OCI-LY7 (cell line): ENCODE results near the gene TRDN. TPM values are rescaled to one million over a fixed set of nuclear protein-coding genes. Genes with fewer than 3 reads are reported as not detected.

Experiments
- BruUV-seq: library from RNA; stranded (reverse); fragments of 400-500 nt; replicated peaks from 2 replicates; lab custom pipeline; 2021; lab: Mats Ljungman, UMichigan
- CTCF ChIA-PET: fragments of 300-600 bp; sonication (Branson Sonifier 250); formaldehyde crosslinking; loops from one replicate; lab custom pipeline; 2022; ENCODE audit warnings: antibody characterized with exemption; ENCODE audit not compliant: unreplicated experiment; lab: Charles Lee
- POLR2A ChIA-PET: fragments of 300-600 bp; sonication (Branson Sonifier 250); formaldehyde crosslinking; loops from one replicate; lab custom pipeline; 2022; ENCODE audit warnings: antibody characterized with exemption; lab: Charles Lee
- DNase-seq: peaks from one replicate; pipeline ENCODE4 v3.0.0-alpha.2; 2015; ENCODE audit warnings: low spot score
- H2AFZ ChIP-seq: fragments of 200-600 bp; sonication (generic), shearing (Covaris generic); 2 replicates; pipeline ENCODE4 v1.6.1; 2014; ENCODE audit warnings: mild to moderate bottlenecking, antibody characterized with exemption, low read length, moderate library complexity
- H3K27ac ChIP-seq: fragments of 200-600 bp; sonication (generic); 2 replicates; pipeline ENCODE4 v1.5.1; 2014; ENCODE audit warnings: mixed run types, low read depth, mild to moderate bottlenecking, moderate library complexity, low read length, inconsistent platforms; ENCODE audit not compliant: poor library complexity, severe bottlenecking
- H3K36me3 ChIP-seq: fragments of 200-600 bp; sonication (generic); 2 replicates; pipeline ENCODE4 v1.6.1; 2014; ENCODE audit warnings: mild to moderate bottlenecking, antibody characterized with exemption, low read length, moderate library complexity, mixed read lengths; ENCODE audit not compliant: insufficient read depth
- H3K4me1 ChIP-seq: fragments of 200-600 bp; sonication (generic); 2 replicates; pipeline ENCODE4 v1.5.1; 2014; ENCODE audit warnings: mild to moderate bottlenecking, low read length; ENCODE audit not compliant: insufficient read depth, poor library complexity, severe bottlenecking
- H3K4me2 ChIP-seq: fragments of 200-600 bp; sonication (generic); 2 replicates; pipeline ENCODE4 v1.6.1; 2014; ENCODE audit warnings: mild to moderate bottlenecking, low read length
- H3K4me3 ChIP-seq: fragments of 200-600 bp; sonication (generic); 2 replicates; pipeline ENCODE4 v1.5.1; 2014; ENCODE audit warnings: mild to moderate bottlenecking, low read depth, low read length; ENCODE audit not compliant: poor library complexity, severe bottlenecking
- H3K79me2 ChIP-seq: fragments of 200-600 bp; sonication (generic); 2 replicates; pipeline ENCODE4 v1.6.1; 2016; ENCODE audit warnings: low read depth, mild to moderate bottlenecking, low read length, moderate library complexity, mixed read lengths; ENCODE audit not compliant: insufficient read depth
- H3K9me2 ChIP-seq: fragments of 200-600 bp; sonication (generic); 2 replicates; pipeline ENCODE4 v1.6.1; 2016; ENCODE audit warnings: mild to moderate bottlenecking, low read length, mixed read lengths; ENCODE audit not compliant: insufficient read depth
- H3K9me3 ChIP-seq: fragments of 200-600 bp; sonication (generic); 2 replicates; pipeline ENCODE4 v1.6.1; 2014; ENCODE audit warnings: mild to moderate bottlenecking, mixed run types, low read length, mixed read lengths
- H4K20me1 ChIP-seq: fragments of 200-600 bp; sonication (generic); 2 replicates; pipeline ENCODE4 v1.6.1; 2014; ENCODE audit warnings: mild to moderate bottlenecking, antibody characterized with exemption, low read length, moderate library complexity, mixed read lengths; ENCODE audit not compliant: insufficient read depth
- CTCF ChIP-seq: fragments of 200-600 bp; sonication (generic); conservative IDR thresholded peaks from 2 replicates; pipeline ENCODE4 v1.5.1; 2014; ENCODE audit warnings: mild to moderate bottlenecking, antibody characterized with exemption, low read length, moderate library complexity, mixed read lengths
- EZH2phosphoT487 ChIP-seq: fragments of 200-600 bp; sonication (generic); IDR thresholded peaks from 2 replicates; pipeline ENCODE4 v1.6.1; 2018; ENCODE audit warnings: low read depth, borderline replicate concordance, mild to moderate bottlenecking, mixed run types, antibody characterized with exemption, low read length, moderate library complexity, mixed read lengths
- intact Hi-C: fragments of 100-400 bp; cut with micrococcal nuclease; formaldehyde crosslinking; loops from one replicate; pipeline ENCODE4 v1.10.0; 2022; ENCODE audit not compliant: unreplicated experiment
- total RNA-seq, 2 experiments: library from RNA; depleted of rRNA in 1 of 2; stranded (reverse); fragments of >200 nt in 1 of 2; shearing (Covaris generic) in 1 of 2; gene quantifications; 2 replicates each; pipeline ENCODE4 v1.2.3, GENCODE V29; 2014 to 2022

The TRDN gene
- total RNA-seq, 2 experiments from 2014 or later, result not detected

GRCh38 chr6:123527406-123527805 lies 109.3 kb downstream of the TRDN start:
- Histone ChIP-seq H3K9me2 (no peaks in the 10 kb centered on the region), H2AFZ (no peak overlapping the region), H3K4me2 (no peak overlapping the region), H3K4me1 (no peaks in the 10 kb centered on the region), H3K4me3 (no peak overlapping the region), H3K9me3 (no peaks in the 10 kb centered on the region), H3K36me3 (no peaks in the 10 kb centered on the region), H3K79me2 (no peaks in the 10 kb centered on the region), H3K27ac (no peak overlapping the region), H4K20me1 (no peaks in the 10 kb centered on the region)
- ChIA-PET POLR2A (interaction anchor here (0.7 kb wide), 1 partner anchor 1806 kb away, joined by 3 read pairs; no protein-coding TSS in a partner anchor), CTCF (no interaction called here)
- no peak for DNase-seq
- no TSS peak for BruUV-seq
- intact Hi-C loops, result no loop called here
- TF ChIP-seq EZH2phosphoT487 (no peak), CTCF (no peak)

GRCh38 chr6:123526128-123526527 lies 110.6 kb downstream of the TRDN start:
- Histone ChIP-seq H3K9me2 (no peaks in the 10 kb centered on the region), H3K4me2 (no peak overlapping the region), H3K27ac (no peak overlapping the region), H2AFZ (no peak overlapping the region), H3K36me3 (no peaks in the 10 kb centered on the region), H3K4me1 (no peaks in the 10 kb centered on the region), H3K4me3 (no peak overlapping the region), H3K79me2 (no peaks in the 10 kb centered on the region), H3K9me3 (no peaks in the 10 kb centered on the region), H4K20me1 (no peaks in the 10 kb centered on the region)
- intact Hi-C loops, result no loop called here
- POLR2A ChIA-PET, result no interaction called here
- TF ChIP-seq CTCF (no peak), EZH2phosphoT487 (no peak)
- CTCF ChIA-PET, result no interaction called here
- no TSS peak for BruUV-seq
- DNase-seq, result no peak

GRCh38 chr6:123524781-123525180 lies 112.0 kb downstream of the TRDN start:
- H3K4me2 ChIP-seq, result no peak overlapping the region
- no peaks in the 10 kb centered on the region for H3K9me2 ChIP-seq
- H3K9me3 ChIP-seq, result no peaks in the 10 kb centered on the region
- no peak for TF ChIP-seq EZH2phosphoT487
- no peak for TF ChIP-seq CTCF
- H3K79me2 ChIP-seq, result no peaks in the 10 kb centered on the region
- POLR2A ChIA-PET, result no interaction called here
- intact Hi-C loops, result no loop called here
- CTCF ChIA-PET, result no interaction called here
- no peaks in the 10 kb centered on the region for H3K36me3 ChIP-seq
- H3K27ac ChIP-seq, result no peak overlapping the region
- H2AFZ ChIP-seq, result no peak overlapping the region
- no peak for DNase-seq
- no peaks in the 10 kb centered on the region for H3K4me1 ChIP-seq
- no peaks in the 10 kb centered on the region for H4K20me1 ChIP-seq
- no TSS peak for BruUV-seq
- H3K4me3 ChIP-seq, result no peak overlapping the region
